Esophagus muscularis mucosa (tissue), 4 donors: ENCODE results near the gene CACNA1G.

Source experiments
- EP300 ChIP-seq: sonication (generic); formaldehyde crosslinking; IDR thresholded peaks from one replicate; pipeline ENCODE4 v1.6.1; 2017; ENCODE audit warnings: antibody characterized with exemption
- POLR2A ChIP-seq: fragments of 450-650 bp; IDR thresholded peaks from one replicate; pipeline ENCODE4 v1.6.1; 2017; ENCODE audit warnings: antibody characterized with exemption, moderate library complexity, mild to moderate bottlenecking, low read depth
- POLR2AphosphoS5 ChIP-seq, 2 donors: sonication (generic); formaldehyde crosslinking; IDR thresholded peaks; one replicate each; pipeline ENCODE4 v1.6.1; 2017; ENCODE audit warnings: antibody characterized with exemption in 2 of 2
- TF ChIP-seq, protein P1 (sequence below), 3 experiments: fragments of 200-600 bp in 2 of 3; fragments of 450-650 bp in 1 of 3; sonication (generic) in 2 of 3; IDR thresholded peaks; one replicate each; pipeline ENCODE4 v1.5.1; 2017 to 2019; ENCODE audit warnings: antibody characterized with exemption in 3 of 3, mild to moderate bottlenecking in 2 of 3, moderate library complexity in 1 of 3

DNA sequence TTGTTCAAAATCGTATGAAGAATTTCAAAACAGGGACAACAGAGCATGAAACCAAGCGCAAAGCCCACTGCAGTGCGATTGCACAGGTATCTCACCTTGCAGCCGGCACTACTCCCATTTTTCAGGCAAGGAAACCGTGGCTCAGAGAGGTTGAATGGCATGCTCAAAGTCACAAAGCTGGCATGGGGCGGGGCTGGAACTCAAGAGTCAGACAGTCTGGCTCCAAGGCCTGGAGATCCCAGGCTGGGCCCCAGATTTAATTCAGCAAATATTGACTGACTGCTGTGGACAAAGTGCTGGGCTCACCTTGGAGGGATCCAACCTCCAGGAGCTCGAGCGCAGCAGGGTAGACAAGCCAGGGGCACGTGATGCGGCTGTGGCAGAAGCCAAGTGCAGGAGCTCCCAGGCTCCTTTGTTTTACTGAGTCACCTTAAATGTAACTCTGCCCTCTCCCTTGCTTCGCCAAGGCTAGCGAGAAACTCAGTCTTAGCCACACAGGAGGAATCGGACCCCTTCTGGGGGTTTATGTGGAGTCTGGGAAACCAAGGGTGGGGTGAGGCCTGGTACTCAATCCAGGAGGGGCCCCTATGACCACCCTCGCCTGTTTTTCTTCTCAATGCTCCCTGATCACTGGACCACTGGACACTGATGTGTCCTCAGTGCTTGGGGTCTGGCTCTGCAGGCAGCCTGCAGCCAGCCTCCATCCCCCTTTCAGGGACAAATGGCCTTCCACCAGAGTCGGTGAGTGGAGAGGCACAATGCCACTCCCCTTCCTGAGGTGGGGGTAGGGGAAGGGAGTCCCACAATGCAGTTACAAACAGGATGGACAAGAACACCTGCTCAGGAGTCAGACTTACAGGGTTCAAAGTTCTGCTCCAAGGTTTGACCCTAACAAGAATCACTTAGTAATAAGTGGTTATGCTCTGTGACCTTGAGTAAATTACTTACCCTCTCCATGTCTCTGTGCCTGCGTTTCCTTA is 17.4 kb upstream of the CACNA1G start:
- TF ChIP-seq, protein P1, sequence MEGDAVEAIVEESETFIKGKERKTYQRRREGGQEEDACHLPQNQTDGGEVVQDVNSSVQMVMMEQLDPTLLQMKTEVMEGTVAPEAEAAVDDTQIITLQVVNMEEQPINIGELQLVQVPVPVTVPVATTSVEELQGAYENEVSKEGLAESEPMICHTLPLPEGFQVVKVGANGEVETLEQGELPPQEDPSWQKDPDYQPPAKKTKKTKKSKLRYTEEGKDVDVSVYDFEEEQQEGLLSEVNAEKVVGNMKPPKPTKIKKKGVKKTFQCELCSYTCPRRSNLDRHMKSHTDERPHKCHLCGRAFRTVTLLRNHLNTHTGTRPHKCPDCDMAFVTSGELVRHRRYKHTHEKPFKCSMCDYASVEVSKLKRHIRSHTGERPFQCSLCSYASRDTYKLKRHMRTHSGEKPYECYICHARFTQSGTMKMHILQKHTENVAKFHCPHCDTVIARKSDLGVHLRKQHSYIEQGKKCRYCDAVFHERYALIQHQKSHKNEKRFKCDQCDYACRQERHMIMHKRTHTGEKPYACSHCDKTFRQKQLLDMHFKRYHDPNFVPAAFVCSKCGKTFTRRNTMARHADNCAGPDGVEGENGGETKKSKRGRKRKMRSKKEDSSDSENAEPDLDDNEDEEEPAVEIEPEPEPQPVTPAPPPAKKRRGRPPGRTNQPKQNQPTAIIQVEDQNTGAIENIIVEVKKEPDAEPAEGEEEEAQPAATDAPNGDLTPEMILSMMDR (IDR thresholded peaks at IDR 0.05): no peak
- no peak for TF ChIP-seq EP300
- TF ChIP-seq POLR2A: no peak
- TF ChIP-seq POLR2AphosphoS5 (IDR thresholded peaks at IDR 0.05): no peak
